Activated CD4-positive, alpha-beta T cell treated with anti-CD3 and anti-CD28 coated beads, Interleukin-2, amount 50 U/mL, for 1 hour (primary cell): ENCODE data around the gene VASN.
"Not testable (repeated sequence)": the region's sequence is repeated elsewhere in the genome, so short reads cannot be mapped to it uniquely, and the experiment has no call there.

Source experiments
- DNase-seq: peaks from one replicate; pipeline ENCODE4 v3.0.0-alpha.2; 2020

Gene VASN

DNA sequence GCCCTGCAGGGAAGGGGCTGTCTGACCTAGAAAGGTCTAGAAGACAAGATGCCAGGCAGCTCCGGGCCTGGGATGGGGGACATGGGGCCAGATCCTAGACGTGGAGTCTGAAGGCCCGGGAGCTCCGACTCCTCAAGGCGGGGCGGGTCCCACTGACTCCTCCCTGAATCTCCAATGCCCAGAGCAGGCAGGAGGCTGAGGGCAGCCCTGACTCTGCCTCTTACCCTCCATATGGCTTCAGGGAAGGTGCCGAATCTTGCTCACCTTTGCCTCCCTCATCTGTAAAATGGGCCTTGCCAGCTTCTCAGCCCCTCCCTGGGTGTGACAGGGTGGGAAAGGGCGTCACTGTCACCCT lies 14.8 kb downstream of the VASN start:
- no peak for DNase-seq

DNA sequence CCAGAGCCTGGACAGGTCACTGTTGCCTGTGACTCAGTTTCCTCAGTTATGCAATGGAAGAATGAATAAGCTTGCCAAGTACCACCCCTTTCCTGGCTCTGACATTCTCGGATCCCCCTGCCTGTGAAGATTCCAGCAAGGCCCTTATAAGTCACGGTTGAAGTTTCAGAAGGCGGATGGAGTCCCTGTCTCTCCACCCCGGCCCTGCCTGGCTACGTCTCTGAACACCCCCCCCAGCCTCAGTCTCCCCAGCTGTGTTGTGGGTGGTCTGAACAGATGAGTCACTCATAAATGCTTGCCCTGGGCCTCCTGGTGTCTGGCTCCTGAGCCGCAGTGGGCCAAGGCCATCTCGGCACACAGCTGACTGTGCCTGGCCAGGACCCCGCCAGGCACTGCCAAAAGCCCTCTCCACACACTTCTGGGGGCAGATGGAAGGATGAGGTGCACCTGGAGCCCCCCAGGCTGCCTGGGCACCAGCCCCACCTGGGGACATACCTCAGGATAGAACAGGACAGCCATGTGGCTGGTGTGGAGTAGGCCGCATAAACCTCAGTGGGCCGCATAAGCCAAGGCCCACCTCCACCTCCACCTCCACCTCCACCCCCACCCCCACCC lies 15.4 kb downstream of the VASN start:
- DNase-seq, result no peak

DNA sequence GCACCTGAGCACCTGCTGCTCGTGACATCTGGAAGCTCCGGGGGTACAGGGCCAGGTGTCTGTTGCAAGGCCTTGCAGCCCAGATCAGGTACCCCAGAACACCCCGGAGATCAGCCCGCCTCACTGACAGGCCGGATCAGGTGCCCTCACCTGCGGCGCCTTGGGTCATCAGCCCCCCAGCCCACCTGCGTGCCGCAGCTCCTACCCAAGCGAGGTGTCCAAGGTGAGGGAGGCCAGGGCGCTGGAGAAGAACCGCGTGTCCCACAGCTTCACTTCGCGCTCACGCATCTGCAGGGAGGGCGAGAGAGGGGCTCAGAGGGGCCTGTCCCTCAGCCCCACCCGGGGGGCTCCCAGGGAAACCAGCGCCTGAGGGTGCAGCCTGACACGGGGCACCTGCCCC lies 16.1 kb downstream of the VASN start:
- no peak for DNase-seq

DNA sequence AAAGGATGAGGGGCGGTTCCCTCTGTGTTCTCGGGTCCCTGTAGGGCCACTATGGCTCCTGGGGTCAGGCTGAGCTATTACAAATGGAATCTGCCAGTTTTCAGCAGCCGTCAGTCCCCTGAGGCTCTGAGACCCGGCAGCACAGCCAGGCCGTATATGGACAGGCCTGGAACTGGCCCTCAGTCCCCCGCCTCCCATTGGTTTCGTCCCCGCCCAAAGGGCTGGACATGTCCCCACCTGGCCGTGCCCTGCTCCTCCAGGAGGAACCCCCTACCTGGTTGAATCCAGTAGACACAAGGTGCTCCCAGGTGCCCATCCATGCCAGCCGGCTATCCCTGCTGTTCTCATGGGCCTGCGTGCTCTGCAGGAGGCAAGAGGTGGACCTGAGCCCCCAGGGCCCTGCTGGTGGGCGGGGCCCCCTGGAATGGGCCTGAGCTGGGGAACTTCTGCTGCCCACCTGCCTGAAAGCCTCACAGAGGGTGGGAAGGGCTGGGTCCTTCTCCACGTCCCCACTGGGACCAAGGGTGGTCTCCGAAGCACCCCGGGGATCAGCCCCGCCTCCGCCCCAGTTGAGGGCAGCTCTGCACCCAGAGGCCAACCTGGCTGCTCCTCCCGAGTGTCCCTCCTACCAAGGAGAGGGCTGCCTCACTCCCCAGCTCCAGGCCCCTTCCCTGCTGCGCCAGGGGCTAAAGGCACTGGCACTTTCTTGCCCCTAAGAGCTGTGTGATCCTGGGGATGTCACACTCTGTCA lies 16.8 kb downstream of the VASN start:
- DNase-seq, result no peak

DNA sequence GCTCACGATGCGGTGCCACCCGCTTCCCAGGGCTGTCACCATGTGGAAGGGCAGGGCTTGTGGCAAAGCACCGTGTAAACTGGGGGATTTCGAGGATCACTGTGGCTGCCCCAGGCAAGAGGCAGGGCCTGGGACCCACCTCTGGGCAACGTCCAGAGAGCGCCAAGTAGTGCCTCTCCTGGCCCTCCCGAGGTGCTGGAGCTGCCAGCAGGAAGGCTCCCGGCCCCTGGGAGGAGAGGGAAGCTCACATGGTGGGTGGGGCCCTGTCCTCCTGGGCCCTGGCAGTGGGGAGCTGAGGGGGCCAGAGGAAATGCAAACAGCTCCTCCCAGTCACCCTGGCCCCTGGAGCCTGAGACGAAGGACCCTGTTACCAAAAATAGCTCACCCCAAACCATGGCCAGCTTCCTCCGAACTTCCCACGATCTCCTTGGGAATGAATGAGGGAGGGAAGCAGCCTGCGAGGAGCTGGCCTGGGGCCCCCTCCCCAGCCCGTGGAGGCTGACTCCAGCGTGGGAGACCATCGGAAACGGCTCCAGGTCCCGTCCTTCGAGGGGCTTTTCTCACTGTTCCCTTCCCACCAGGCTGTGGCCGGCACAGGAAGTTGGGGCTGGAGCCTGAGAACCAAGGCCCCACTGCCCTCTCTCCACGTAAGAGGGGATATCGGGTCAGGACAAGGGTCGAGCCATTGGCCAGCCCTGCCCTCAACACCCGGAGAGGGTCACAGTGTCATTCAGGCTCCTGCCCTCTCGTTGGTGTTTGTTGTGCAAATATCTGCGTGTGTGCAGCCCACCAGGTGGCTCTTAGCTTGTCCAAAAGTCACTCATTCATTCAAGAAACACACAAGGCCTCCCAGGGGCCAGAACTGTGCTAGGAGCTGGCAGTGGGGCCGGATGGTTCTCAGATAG lies 17.7 kb downstream of the VASN start:
- no peak for DNase-seq

DNA sequence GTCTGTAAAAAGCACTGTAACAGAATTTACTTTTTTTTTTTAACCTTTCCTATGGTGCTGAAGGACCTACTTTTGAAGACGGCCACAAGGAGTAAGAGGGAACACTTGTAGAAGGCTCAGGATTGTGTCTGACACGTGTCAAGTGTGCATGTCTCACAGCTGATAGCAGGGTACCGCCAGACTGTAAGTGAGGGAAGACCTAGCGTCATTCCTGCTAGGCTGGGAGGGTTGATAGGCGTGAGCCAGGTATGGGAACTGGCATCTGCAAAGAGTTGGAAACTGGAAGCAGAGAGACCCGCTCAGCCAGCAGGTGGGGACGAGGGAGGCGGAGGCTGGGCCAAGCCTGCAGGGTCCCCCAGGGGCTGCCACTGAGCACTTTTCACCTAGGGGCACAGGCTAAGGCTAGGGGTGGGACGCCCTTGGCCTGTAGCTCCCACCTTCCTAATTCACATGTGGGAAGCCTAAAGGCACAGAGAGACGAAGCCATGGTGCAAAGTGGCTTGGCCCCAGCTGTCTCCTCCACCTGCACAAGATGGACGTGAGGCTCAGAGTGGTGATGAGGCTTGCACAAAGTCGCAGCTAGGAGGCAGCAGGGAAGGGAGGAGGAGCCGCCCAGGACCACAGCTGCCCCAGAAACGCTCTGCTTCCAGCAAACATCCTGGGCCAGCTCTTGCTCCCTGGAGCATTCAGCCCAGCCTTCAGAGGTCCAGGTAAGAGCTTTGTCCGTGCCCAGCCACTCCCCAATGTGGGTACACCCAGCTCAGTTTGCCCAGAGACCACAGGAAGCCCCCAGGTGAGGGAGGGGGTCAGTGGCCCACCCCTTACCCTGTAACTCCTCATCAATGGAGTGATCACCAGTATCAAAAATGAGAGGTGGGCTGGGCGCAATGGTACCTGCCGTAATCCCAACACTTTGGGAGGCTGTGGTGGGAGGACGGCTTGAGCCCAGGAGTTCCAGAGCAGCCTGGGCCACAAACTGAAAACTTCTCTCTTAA lies 18.9 kb downstream of the VASN start:
- DNase-seq, result no peak

DNA sequence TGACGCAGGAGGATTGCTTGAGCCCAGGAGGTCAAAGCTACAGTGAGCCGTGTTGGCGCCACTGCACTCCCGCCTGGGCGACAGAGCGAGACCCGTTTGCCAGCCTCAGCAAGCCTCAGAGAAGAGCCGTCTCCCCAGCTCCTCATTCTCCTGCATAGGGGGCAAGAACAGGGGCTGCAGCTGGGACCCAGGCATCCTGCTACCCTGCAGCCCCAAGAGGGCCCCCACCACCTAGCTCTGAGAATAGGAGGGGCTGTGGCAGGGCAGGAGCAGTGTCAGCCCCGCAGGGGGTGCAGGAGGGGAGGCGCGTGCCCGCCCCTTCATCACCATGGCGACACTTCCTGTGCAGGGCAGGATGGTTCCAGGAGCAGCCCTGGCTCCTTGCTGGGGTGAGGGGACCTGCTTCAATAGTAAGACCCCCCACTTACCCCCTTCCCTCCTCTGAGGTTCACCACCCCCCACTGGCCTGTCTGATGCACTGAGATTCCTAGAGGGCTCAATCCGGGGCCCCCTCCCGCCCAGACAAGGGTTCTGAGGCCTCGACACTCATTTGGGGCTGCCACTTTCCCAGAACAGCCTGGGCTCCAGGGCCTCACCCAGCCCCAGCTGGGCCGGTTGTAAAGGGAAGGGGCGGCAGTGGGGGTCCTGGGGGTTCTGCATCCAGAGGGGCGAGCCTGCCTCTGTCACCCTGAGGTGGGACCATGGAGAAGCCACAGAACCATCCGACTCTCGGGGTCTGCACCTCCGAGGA lies 20.2 kb downstream of the VASN start:
- no peak for DNase-seq

DNA sequence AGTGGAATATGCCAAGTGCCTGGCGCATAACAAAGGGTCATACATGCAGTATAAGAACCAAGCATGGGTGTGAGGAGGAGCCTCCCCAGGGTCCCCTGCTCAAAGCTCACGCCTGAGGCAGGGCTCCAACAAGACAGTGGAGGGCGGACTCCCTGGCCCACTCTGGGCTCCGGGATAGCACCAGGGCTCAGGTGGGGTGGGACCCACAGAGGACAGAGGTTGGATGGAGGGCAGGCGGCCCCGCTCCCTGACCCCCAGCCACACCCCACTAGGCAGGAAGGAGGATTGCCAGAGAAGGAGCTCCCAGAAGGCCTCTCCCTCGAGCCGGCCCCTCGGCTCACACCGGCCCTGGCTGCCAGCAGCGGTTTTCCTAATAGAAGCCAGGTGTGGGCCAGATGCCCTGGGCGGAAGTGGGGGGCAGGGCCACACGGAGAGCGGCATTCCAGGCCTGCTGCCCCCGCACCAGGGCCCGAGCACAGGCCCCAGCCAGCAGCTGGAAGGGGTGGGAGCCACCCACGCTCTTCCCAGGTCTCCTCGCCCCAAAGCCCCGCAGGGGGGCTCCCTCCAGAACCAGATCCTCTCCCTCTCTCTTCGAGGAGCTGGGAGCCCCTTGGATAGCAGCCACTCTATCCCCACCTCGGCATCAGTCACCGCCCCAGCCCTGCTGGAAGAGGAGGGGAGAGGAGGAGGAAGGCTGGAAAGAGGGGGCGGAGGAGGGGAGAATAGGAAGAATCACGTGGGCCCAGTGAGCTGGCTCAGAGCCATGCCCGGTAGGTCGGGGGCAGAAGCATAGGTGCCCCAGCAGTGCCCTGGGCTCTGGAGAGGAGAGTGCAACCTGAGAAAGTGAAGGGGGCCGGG lies 21.0 kb downstream of the VASN start:
- DNase-seq, result no peak

DNA sequence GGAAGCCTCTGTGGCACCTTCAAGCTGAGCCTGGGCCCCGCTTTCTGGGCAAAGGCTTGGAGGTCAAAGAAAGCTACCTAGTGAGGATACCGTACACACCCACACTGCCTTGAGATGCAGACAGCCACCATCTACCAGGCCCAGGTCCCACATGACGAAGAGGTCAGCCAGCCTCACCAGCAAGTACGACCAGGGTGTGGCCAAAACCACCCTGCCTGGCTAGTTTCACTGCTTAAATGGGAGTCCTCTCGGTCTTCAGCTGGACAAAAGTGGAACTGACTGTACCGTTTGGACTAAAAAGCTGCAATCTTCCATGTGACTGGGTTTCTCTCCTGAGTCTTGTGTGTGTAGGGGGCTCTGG lies 21.6 kb downstream of the VASN start:
- DNase-seq, result no peak

DNA sequence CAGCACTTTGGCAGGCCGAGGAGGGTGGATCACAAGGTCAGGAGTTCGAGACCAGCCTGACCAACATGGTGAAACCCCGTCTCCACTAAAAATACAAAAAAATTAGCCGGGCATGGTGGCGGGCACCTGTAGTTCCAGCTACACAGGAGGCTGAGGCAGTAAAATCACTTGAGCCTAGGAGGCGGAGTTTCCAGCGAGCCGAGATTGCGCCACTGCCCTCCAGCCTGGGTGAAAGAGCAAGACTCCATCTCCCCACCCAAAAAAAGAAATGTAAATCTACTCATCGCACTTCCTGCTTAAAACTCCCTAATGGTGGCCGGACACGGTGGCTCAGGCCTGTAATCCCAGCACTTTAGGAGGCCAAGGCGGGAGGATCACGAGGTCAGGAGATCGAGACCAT lies 22.2 kb downstream of the VASN start:
- not testable (repeated sequence) for DNase-seq

DNA sequence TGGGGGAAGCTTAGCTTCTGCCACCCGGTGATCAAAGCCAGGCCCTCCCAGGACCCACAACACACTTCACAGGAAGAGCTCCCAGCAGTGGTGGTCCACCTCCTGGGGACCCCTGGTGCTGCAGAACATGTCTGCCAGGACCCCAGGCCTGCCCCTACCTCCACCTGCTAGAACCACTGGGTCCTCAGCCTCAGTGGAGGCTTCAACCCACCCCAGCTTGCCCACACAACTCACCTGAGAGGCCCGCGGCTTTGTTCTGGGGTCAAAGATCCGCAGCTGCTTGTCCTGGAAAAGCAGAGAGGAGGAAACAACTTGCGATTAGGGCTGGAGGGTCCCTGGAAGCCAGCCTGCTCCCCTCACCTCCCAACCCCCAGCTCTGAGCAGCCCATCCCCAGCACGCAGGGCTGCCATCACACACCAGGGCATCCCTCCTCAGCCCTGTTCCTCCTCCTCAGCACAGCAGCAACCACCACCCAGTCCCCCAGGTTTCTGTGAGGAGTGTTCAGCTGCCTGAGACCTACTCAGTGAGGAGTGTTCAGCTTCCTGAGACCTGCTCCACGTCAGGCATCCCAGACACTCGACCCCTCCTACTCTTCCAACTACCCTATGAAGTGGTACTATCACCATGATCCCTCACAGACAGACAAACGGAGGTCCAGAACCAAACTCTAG lies 23.5 kb downstream of the VASN start:
- no peak for DNase-seq

DNA sequence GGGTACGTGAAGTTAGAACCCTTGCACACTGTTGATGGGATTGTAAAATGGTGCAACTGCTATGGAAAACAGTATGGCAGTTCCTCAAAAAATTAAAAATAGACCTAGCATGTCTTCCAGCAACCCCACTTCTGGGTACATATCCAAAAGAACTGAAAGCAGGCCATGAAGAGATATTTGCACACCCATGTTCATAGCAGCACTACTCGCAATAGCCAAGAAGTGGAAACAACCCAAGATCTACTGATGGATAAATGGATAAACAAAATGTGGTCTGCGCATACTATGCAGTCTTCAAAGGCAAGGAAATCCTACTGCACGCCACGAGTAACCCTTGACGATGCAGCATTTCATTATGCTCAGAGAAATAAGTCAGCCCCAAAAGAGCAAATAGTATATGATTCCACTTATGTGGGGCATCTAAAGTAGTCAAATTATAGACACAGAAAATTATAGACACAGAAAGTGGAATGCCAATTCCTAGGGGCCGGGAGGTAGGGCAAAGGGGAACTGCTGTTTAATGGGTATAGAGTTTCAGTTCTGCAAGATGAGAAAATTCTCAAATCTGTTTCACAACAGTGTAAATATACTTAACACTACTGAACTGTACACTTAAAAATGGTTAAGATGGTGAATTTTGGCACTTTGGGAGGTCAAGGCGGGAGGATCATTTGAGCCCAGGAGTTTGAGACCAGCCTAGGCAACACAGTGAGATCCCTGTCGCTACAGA lies 27.5 kb downstream of the VASN start:
- DNase-seq, result no peak

DNA sequence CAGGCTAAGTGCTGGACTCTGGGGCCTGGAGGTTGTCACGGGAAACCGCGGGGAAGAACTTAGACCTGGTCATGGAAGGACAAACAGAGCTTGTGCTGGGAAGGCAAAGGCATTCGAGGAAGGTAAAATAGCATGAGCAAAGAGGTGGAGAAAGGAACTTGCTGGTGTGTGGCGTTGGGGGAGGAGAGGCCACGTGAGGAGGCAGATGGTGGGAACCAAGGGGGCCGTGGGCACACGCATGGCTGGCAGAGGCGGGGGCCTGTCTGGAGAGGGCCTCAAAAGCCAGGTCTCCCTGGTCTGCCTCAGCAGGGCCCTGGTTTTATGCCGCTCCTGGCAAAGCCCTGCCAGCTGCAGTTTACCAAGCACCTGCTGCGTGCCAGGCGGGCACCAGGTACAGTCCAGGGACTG lies 29.4 kb downstream of the VASN start:
- DNase-seq, result no peak

DNA sequence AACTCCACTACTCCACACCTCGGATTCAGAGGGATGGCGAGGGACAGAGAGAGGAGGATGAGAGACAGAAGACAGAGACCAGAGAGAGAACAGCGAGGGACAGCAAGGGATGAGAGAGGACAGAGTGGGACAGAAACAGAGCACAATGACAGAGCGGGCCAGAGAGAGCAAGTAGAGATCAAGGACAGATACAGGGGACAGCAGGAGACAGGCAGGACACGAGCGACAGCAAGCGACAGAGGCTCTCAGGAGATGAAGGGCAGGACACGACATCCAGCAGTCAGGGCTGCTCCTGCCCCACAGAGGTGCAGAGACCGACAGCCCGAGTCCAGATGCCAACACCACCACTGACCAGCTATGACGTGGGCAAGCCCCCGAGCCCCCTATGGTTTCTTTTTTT lies 29.9 kb downstream of the VASN start:
- no peak for DNase-seq

DNA sequence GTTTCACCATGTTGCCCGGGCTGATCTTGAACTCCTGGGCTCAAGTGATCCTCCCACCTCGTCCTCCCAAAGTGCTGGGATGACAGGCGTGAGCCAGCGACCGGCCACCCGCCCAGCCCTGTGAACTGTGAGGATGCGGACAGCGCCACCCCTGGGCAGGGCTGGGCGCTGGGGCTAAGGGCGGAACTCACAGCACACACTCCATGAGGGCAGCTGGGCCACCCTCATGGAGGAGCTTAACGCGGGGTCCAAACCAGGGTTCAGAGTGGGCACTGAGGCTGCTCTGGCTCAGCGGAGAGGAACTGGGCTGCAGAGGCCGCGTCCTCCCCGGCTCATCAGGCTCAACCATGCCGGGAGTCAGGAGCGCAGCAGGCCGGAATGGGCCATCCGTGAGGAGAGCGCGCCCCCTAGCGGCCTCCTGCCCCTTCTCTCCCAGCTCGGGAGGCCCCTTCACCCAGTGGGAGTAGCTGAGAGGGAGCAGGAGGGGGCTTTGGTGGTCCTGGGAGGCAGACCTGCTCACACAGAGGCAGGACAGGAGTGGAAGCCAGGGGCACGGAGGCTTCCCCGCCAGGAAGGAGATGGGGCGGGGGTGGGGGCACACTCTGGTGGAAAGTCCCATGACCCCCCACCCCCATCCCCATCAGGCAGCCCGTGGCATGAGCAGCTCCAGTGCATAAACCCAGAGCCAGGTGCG lies 30.9 kb downstream of the VASN start:
- DNase-seq, result peak; percentile 64

DNA sequence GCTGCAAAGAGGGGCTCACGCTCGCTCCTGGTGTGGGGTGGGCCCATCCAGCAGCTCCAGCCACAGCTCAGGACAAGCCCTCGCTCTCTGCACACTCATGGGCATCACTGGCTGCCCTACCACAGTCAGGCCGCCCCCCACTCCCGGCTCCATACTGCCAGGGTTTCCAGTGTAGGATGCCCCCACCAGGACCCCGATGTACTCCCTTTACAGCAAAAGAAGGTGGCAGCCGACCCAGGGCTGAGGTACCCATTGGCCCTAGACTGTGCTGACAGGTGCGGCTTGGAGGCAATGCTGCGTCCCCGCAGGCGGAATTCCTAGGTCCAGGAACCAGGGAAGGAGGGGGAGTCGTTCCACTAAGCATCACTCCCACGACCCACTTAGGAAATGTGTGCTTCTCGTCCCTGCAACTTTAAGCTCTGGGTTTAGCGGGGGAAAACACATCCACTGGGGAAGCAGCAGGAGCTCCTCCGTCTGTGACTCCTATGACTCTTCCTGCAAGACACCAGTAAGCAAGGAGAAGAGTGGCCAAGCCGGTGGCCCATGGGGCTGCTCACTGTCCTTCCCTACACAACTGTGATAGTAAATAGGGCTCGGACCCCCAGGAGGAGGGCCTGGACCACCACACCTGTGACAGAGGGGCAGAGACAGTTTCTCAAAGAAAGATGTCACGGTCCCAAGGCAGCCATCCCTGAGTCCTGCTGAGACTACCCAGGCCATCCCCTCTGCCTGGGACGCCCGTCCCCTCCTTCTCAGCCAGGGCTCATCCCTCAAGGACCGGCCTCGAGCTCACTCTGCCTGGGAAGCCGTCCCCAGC lies 31.7 kb downstream of the VASN start:
- no peak for DNase-seq

DNA sequence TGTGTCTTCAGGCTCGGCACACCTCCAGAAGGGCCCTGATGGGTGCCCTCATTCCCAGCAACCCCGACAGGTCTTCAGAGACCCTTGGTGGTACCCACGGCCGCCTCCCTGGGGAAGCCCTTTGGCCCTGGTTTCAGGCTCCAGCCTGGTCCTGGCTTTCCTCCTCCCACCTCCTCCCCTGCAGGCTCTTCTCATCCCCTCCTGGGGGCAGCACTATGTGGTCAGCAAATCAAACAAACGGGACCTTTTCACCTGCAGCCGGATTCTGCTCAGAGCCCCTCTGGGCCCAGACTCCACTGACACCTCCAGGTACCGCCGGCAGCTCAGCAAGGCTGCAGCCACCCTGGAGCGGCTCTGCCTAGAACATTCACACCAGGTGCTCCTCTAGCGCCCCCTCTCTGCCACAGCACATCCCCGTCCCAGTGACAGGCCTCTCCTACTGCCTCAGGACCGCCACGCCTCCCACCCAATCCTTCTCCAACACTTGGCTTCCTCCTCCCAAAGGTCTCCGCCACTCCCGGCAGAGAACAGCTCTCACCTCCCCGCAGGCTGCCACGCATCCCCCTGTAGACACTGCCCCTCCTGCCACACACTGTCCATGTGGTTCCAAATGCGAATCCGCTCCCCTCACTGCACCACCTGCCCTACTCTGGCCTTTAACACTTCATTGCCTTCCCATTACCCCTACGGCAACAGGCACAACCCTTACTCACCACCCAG lies 32.8 kb downstream of the VASN start:
- no peak for DNase-seq
